SW480 (cell line): ENCODE measurements around the gene FOXO3.

Experiments
- DNase-seq: peaks from one replicate; pipeline ENCODE4 v3.0.0-alpha.2; 2016; ENCODE audit warnings: low spot score

FOXO3 gene

GRCh38 chr6:108684771-108685329, 124.1 kb downstream of the FOXO3 start:
- DNase-seq: no peak

DNA sequence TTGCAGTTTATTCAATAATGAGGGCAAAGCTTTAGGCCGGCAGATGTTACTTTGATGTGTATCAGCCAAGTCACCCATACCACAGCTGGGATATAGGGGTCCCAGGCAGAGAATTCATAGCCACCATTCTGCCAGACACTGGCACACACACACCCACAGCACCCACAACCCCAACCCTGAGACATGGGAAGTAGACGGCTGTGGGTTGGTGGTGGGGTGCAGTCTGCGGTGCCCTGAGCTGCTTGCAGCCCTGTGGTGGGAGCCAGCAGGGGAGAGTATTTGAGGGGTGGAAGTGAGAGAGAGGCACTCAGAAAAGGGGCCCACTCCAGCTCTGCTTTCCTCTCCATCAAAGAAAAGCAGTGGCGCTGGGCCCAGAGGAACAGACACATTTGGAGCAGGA, 125.3 kb downstream of the FOXO3 start:
- no peak for DNase-seq

DNA sequence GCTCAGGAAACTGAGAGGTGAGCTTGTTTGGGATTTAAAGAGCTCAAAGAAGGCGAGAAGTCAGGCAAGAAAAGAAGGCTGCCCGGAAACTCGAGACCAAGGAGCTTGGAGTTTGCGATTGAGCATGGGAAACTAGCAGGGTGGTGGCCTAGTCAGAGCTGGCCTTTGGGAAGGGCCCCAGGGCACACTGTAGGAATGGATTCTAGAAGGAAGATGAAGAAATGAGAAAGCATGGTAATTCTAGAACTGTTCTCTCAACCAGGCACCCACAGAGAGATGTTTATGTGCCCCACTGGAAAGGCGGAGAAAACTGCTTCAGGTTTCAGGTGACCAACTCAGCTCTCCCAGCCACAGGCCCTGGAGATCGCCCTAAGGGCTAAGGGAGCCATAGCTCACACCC, 126.2 kb downstream of the FOXO3 start:
- no peak for DNase-seq

DNA sequence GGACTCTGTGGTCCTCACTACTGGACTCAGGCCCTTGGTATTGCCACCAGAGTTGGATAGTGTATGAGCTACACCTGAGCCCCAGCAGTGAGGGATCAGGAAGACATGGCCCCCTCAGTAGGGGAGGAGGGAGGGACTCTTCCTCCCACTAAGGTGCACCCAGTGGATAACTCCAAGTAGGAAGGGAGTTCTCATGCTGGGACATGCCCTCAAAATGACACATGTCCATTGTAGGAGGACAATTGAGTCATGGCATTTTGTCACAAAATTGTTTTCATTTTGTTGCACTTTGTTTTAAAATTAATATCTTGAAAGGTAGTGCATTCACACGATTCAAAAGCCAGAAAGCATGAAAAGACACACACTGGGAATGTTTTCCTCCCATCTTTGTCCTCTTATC, 127.2 kb downstream of the FOXO3 start:
- DNase-seq: no peak

GRCh38 chr6:108689272-108690161, 128.8 kb downstream of the FOXO3 start:
- no peak for DNase-seq

GRCh38 chr6:108690326-108691049, 129.8 kb downstream of the FOXO3 start:
- no peak for DNase-seq

DNA sequence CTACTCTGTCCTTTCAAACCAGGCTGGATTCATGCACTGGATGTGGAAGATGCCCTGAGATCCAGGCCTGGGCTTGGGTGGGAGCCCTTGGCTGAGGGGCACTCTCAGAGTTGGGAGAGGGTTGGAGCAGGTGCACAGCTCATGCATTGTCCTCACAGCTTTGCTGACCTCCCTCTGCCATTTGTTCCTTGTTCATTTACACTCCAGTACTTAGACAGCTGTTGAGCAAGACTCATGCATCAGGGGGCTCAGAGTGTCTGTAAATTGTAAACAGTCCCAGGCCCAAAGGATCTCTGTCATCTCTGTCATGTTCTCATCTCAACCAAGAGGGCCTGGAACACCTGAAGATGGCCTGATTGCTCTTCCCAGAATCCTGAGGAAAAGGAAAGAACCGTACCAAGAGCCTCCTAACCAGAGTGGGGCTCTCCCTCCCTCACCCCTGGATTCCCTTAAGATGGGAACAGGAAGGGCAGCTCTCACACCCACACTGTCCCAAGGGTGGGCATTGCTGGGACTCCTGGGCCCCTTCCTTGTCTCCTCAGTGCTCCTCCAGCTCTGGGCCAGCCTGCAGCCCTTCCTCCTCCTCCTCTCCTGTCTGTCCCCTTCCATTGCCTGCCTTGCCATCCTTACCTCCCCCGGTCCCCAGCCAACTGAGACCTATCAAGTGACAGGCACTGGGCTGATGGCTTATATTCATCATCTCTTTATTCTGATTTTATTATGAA, 132.9 kb downstream of the FOXO3 start:
- DNase-seq: no peak

GRCh38 chr6:108694816-108695215, 134.1 kb downstream of the FOXO3 start:
- no peak for DNase-seq

DNA sequence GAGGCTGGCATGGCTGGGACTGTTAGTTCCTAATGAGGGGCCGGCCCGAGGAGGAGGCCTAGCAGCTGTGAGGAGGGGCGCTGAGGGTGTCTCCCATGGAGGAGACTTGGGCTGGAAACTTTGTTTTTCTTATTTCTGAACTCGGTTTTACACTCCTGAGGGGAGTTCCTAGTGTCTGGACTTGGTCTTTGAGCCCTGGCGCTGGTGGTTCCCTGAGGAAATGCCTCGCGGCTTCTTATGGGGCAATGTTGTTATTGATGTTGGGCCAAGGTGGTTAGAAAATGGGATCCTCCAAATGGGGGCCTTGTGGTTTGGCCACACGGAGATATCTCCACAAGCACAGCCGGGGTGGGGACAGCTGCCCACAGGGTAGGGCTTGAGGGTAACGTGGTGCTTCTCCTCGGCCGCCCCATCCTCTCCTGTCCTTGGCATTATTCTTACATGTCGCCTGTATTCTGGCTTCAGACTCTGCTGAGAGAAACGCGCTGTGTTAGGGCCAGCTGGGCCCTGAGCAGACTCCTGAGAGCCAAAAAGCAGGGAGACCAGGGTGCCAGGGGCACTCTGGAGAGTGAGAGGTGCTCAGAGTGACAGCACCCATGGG, 136.9 kb downstream of the FOXO3 start:
- no peak for DNase-seq

DNA sequence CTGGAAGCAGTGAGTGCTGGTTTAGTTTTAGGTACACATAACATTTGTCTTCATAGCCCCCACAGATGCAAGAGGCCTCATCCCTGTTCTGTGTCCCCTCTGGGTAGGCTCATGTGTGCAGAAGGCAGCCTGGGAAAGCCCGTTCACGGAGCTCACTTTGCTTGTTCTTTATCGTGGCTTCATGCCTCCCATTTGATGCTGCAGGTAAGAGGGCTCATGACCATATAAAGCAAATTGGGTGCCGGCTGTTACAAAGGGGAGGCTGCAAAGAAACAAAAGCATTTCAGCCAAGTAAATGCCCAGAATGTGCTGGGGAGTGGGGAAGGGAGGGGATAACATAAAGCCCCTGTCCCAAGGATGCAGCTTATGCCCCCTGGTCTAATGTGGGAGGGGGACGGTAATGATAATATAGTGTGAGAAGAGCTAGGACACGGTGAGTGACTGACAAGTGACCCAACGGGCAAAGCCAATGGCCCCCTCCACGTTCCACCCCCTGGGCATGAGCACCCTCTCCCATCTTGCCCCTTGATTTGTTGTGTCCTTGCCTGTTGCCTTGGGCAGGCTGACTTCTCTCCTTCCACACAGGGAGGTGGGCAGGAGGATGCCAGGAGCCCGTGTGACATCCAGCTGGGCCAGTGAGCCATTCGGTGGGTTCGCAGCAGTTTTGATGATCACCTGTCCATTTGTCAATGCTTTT, 138.0 kb downstream of the FOXO3 start:
- DNase-seq: no peak

DNA sequence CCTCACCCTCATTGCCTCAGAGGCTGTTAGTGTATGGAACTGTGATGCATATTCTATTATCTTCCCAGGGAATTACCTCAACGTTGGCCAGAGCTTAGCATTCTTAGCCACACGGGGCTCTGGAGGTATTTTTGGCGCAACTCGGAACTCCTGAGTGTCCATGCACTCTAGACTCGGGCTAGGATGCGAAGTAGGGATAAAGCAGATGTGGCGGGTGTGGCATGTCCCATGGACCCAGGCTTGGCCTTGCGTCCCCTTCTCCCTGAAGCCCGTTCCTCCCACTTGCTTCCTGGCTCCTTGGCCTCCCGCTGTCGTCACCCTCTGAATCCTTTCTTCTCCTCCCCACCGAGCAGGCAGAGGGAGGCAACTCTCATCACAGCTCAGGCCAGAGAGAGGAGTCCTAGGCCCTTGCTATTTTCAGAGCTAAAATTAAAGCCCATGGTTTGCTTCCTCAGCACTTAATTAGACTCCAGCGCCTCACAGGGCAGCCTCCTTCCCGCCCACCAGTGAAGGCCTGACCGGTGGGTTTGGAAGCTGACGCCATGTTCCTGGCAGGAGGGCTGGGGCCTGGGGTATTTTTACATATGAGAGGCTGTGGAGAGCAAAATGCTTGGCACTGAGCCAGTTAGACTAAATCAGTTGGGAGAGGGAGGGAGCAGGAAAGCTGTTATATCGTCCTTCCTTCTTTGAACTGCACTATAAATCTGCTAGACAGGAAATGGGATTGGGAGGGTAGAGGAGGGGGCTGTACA, 138.7 kb downstream of the FOXO3 start:
- DNase-seq: no peak

DNA sequence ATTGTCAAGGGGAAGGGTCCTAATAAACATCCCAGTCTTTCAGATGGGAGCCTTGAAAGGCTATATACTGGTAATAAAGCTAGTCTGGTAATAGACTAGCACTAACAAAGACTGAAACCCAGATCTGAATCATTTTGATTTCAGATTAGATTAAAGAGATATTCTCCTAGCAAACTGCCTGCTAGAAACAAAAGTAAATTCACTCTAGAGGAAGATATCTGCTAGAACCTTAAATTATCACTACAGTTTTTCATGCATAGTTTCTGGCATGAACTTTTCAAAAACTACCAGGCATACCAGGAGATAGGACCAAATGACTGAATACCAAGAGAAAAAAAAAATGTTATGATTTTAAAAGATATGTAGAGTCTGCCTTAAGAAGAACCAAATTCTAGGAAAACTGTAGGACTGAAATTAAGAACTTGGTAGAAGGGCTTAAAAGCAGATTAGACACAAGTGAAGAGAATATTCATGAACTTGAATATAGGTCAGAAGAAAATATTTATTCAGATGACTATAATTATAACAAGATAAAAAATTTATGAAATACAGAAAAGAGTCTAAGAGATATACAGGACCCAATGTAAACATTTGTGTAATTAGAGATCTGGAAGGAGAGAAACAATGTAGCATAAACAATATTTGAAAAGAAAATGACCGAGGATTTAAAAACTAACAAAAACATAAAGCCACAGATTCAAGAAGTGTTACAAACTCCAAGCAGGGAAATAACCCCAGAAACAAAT, 141.6 kb downstream of the FOXO3 start:
- no peak for DNase-seq

DNA sequence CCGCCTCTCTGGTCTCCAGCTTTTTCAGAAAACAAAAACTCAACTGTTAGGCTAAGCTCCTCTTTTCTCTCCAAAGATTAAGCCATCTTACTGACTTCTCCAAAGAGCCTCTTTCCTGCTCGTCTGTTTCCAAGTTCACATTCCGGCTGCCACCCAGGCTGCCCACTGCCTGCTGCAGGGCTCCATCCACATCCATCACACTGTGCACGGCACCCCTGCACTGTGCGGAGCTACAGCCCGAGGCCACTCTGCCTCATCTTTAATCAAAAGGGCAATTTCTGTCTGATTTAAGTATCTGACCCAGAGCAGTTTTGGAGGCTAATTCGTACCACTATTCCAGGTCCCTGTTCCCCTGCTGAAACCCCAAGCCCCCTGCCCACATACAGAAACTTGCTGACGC, 145.9 kb downstream of the FOXO3 start:
- no peak for DNase-seq

GRCh38 chr6:108707328-108707976, 146.7 kb downstream of the FOXO3 start:
- DNase-seq: no peak

DNA sequence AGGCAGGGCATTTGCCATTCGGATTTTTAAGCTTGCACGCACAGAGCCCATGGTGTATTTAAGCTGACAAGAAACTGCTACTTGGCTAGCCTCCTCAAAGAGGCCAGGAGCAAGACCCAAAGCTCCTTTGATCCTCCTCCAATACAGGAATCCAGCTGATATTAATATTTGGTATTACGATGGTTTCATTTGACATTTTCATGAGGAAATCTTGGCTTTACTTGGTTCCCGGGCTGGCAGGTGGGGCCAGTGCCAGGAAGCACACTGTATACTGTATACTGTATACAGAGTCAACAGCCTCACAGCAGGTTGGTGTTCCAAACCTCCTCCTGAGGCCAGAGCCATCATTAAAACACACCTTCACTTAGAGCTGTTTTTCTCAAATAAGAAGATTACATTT, 149.3 kb downstream of the FOXO3 start:
- DNase-seq: no peak

GRCh38 chr6:108710551-108710950, 149.8 kb downstream of the FOXO3 start:
- no peak for DNase-seq

- no peak for DNase-seq
Measured at GRCh38 chr6:108711071-108711470, 150.4 kb downstream of the FOXO3 start.

GRCh38 chr6:108711826-108712225, 151.1 kb downstream of the FOXO3 start:
- DNase-seq: no peak

GRCh38 chr6:108712946-108713345, 152.2 kb downstream of the FOXO3 start:
- no peak for DNase-seq
